IMR-90 (cell line): ENCODE results near the gene CCR3. TPM values are rescaled to one million over a fixed set of nuclear protein-coding genes. Genes with fewer than 3 reads are reported as not detected.

ENCODE experiments used
- ATAC-seq: fragments of 200-7000 bp; cut with Tn5 transposase; 2 replicates; pipeline ENCODE4 v1.9.1; 2020; ENCODE audit warnings: low read depth, mild to moderate bottlenecking, moderate library complexity
- BruUV-seq: library from RNA; stranded (reverse); fragments of 400-500 nt; replicated peaks from 2 replicates; lab custom pipeline; 2021; lab: Mats Ljungman, UMichigan
- CTCF ChIA-PET: fragments of 300-600 bp; formaldehyde crosslinking; extraction: SDS; loops from one replicate; lab custom pipeline; 2021; ENCODE audit warnings: antibody characterized with exemption; lab: Yijun Ruan, JAX
- POLR2A ChIA-PET: fragments of 300-600 bp; sonication (Branson Sonifier 250); formaldehyde crosslinking; loops from one replicate; lab custom pipeline; 2022; ENCODE audit warnings: antibody characterized with exemption; ENCODE audit not compliant: unreplicated experiment; lab: Charles Lee
- DNase-seq: peaks from one replicate; pipeline ENCODE4 v3.0.0; 2013
- H2AFZ ChIP-seq: replicated peaks from 2 replicates; pipeline ENCODE3; 2013; ENCODE audit warnings: low read length, mild to moderate bottlenecking; ENCODE audit not compliant: poor library complexity
- H2AK5ac ChIP-seq: 2 replicates; pipeline ENCODE4 v1.6.1; 2013; ENCODE audit warnings: low read depth, low read length, inconsistent platforms
- H2AK9ac ChIP-seq: replicated peaks from 2 replicates; pipeline ENCODE3; 2013; ENCODE audit warnings: mild to moderate bottlenecking, low read depth, low read length, moderate library complexity; ENCODE audit not compliant: poor library complexity
- H2BK120ac ChIP-seq: 2 replicates; pipeline ENCODE4 v1.6.1; 2013; ENCODE audit warnings: low read depth, low read length, inconsistent platforms
- H2BK15ac ChIP-seq: 3 replicates; pipeline ENCODE4 v1.6.1; 2013; ENCODE audit warnings: low read depth, low read length, inconsistent platforms
- H2BK20ac ChIP-seq: 2 replicates; pipeline ENCODE4 v1.6.1; 2013; ENCODE audit warnings: low read depth, mild to moderate bottlenecking, inconsistent platforms, low read length, moderate library complexity
- H2BK5ac ChIP-seq: 2 replicates; pipeline ENCODE4 v1.6.1; 2013; ENCODE audit warnings: mild to moderate bottlenecking, low read depth, low read length, inconsistent platforms; ENCODE audit not compliant: poor library complexity, severe bottlenecking
- H3K14ac ChIP-seq: replicated peaks from 2 replicates; pipeline ENCODE4 v1.6.1; 2013; ENCODE audit warnings: low read depth, low read length, inconsistent platforms
- H3K18ac ChIP-seq: 2 replicates; pipeline ENCODE4 v1.6.1; 2013; ENCODE audit warnings: low read depth, low read length, control low read depth
- H3K23ac ChIP-seq: 2 replicates; pipeline ENCODE4 v1.6.1; 2013; ENCODE audit warnings: low read depth, low read length, inconsistent platforms
- H3K27ac ChIP-seq: 2 replicates; pipeline ENCODE4 v1.5.1; 2013; ENCODE audit warnings: mild to moderate bottlenecking, control low read depth, low read length; ENCODE audit not compliant: insufficient read depth
- H3K27me3 ChIP-seq: 2 replicates; pipeline ENCODE4 v1.6.1; 2013; ENCODE audit warnings: low read length; ENCODE audit not compliant: control insufficient read depth, insufficient read depth
- H3K36me3 ChIP-seq: 2 replicates; pipeline ENCODE4 v1.6.1; 2013; ENCODE audit warnings: low read length, mixed read lengths; ENCODE audit not compliant: control insufficient read depth, insufficient read depth
- H3K4ac ChIP-seq: 2 replicates; pipeline ENCODE4 v1.6.1; 2013; ENCODE audit warnings: low read depth, low read length, inconsistent platforms
- H3K4me1 ChIP-seq: 2 replicates; pipeline ENCODE4 v1.6.1; 2013; ENCODE audit warnings: low read length, mixed read lengths; ENCODE audit not compliant: control insufficient read depth, insufficient read depth
- H3K4me2 ChIP-seq: 2 replicates; pipeline ENCODE4 v1.6.1; 2013; ENCODE audit warnings: low read depth, mild to moderate bottlenecking, control low read depth, low read length, moderate library complexity
- H3K4me3 ChIP-seq: 2 replicates; pipeline ENCODE4 v1.5.1; 2013; ENCODE audit warnings: low read depth, mild to moderate bottlenecking, control low read depth, low read length, moderate library complexity; ENCODE audit not compliant: insufficient read depth
- H3K56ac ChIP-seq: 2 replicates; pipeline ENCODE4 v1.6.1; 2013; ENCODE audit warnings: low read length, inconsistent platforms; ENCODE audit not compliant: insufficient read depth; ENCODE audit errors: extremely low read depth
- H3K79me1 ChIP-seq, 2 experiments: 2 replicates each; pipeline ENCODE4 v1.6.1; 2013; ENCODE audit warnings: low read length in 2 of 2, inconsistent platforms in 1 of 2, low read depth in 1 of 2
- H3K9ac ChIP-seq: 2 replicates; pipeline ENCODE4 v1.6.1; 2013; ENCODE audit warnings: low read depth, low read length, control low read depth
- H3K9me1 ChIP-seq: 2 replicates; pipeline ENCODE4 v1.6.1; 2013; ENCODE audit warnings: low read length, inconsistent platforms; ENCODE audit not compliant: insufficient read depth
- H3K9me3 ChIP-seq: 2 replicates; pipeline ENCODE4 v1.6.1; 2013; ENCODE audit warnings: low read length; ENCODE audit not compliant: control insufficient read depth, insufficient read depth
- H4K20me1 ChIP-seq: 2 replicates; pipeline ENCODE4 v1.6.1; 2013; ENCODE audit warnings: low read length, inconsistent platforms; ENCODE audit not compliant: insufficient read depth
- H4K5ac ChIP-seq: 2 replicates; pipeline ENCODE4 v1.6.1; 2013; ENCODE audit warnings: mild to moderate bottlenecking, low read depth, low read length, control low read depth
- H4K8ac ChIP-seq, 2 experiments: 2 replicates each; pipeline ENCODE4 v1.6.1; 2013; ENCODE audit warnings: low read depth in 2 of 2, low read length in 2 of 2, control low read depth in 1 of 2, inconsistent platforms in 1 of 2
- H4K91ac ChIP-seq: 2 replicates; pipeline ENCODE4 v1.6.1; 2013; ENCODE audit warnings: low read depth, low read length, inconsistent platforms; ENCODE audit not compliant: insufficient read depth
- FOS ChIP-seq: fragments of 150-350 bp; IDR thresholded peaks from 2 replicates; pipeline ENCODE4 v1.6.1; 2016; ENCODE audit warnings: low read depth, low read length
- MXI1 ChIP-seq: IDR thresholded peaks from 2 replicates; pipeline ENCODE4 v1.6.1; 2012; ENCODE audit warnings: low read depth, mild to moderate bottlenecking, low read length, moderate library complexity, borderline replicate concordance
- RAD21 ChIP-seq: IDR thresholded peaks from 2 replicates; pipeline ENCODE4 v1.6.1; 2012; ENCODE audit warnings: low read length, improper control_type of control experiment
- RCOR1 ChIP-seq: IDR thresholded peaks from 2 replicates; pipeline ENCODE4 v1.6.1; 2012; ENCODE audit warnings: mild to moderate bottlenecking, low read length, improper control_type of control experiment; ENCODE audit not compliant: insufficient replicate concordance
- SMC3 ChIP-seq: fragments of 150-350 bp; IDR thresholded peaks from 2 replicates; pipeline ENCODE4 v1.6.1; 2016; ENCODE audit warnings: low read depth, mild to moderate bottlenecking, antibody characterized with exemption, low read length, moderate library complexity
- WGBS, 2 experiments: methylation state at CpG; one replicate each; pipeline versions ENCODE4 v1.1.5 to v1.1.7; 2013; ENCODE audit warnings: missing lambda C conversion rate in 2 of 2; ENCODE audit not compliant: insufficient read length in 1 of 2; ENCODE audit errors: extremely low coverage in 2 of 2; 5-methylcytosine and 5-hydroxymethylcytosine counted together
- dilution Hi-C: fragments of 300-500 bp; cut with HindIII; formaldehyde crosslinking; loops from one replicate; pipeline ENCODE4 v1.14.3; 2018; ENCODE audit warnings: low sequenced_read_pairs; ENCODE audit not compliant: unreplicated experiment
- in situ Hi-C: fragments of 300-500 bp; cut with MboI; formaldehyde crosslinking; loops from 3 replicates; pipeline ENCODE4 v1.14.3; 2019; ENCODE audit warnings: low sequenced_read_pairs, inconsistent platforms, mixed read lengths
- intact Hi-C: fragments of 100-400 bp; cut with micrococcal nuclease; formaldehyde crosslinking; loops from 2 replicates; pipeline ENCODE4 v1.10.0; 2022
- polyA plus RNA-seq, 3 experiments: library from polyadenylated mRNA; depleted of rRNA; stranded (reverse); fragments of >200 nt; gene quantifications; 2 replicates each; pipeline ENCODE4 v1.2.3, GENCODE V29; 2012; ENCODE audit warnings: low replicate concordance in 1 of 3
- total RNA-seq: library from RNA; depleted of rRNA; stranded (reverse); fragments of >200 nt; gene quantifications from 2 replicates; pipeline ENCODE4 v1.2.3, GENCODE V29; 2012

CCR3 gene
- total and polyA plus RNA-seq, 2 of the 4 experiments (the other 2 are of a cell fraction) = not detected

DNA sequence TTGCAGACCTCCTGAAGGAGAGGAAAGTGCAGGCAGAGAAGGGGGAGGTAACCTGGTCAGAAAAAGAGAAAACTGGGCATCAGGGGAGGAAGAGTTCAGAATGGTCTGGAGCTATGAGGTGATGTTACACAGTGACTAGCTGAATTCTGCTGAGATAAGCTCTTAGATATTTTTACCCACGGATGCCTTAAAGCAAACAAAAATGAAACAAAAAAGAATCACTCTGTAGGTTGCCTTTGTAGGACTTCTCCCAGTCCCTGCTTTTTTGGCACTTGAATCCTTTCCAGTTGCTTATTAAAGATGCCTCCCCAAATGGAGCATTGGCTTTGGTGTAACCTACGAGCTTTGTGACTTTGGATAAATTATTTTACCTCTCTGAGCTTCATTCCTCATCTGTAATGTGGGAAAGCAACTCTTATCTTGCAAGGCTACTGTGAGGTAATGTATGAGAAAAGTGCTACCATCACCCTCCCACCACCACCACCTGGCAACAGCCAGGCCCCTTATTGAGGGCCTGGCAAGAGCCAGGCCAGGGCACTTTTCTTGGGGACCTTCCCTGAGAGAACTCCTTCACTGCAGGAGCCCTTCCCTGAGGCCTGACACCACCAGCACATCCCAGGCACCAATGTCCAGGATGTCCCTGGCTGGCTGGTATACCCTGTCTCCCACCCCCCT is 36.8 kb upstream of the CCR3 start:
- Histone ChIP-seq H4K5ac (no peak overlapping the region), H3K18ac (no peak overlapping the region), H3K36me3 (no peaks in the 10 kb centered on the region), H3K4me1 (peaks cover 6% of the 10 kb centered on the region; the same call in 1 of the 2 replicates), H2AFZ (no peak overlapping the region), H2AK9ac (no peak overlapping the region), H3K4ac (no peak overlapping the region), H3K9me1 (no peaks in the 10 kb centered on the region), H3K9ac (no peak overlapping the region), H4K8ac (no peak overlapping the region), H3K9me3 (no peaks in the 10 kb centered on the region), H2BK15ac (no peak overlapping the region), H2BK20ac (no peak overlapping the region), H2BK5ac (no peak overlapping the region), H3K23ac (no peak overlapping the region), H3K56ac (no peak overlapping the region), H3K27me3 (peaks cover 19% of the 10 kb centered on the region), H3K27ac (no peak overlapping the region), H3K4me2 (no peak overlapping the region), H3K4me3 (no peak overlapping the region), H4K20me1 (no peaks in the 10 kb centered on the region), H4K91ac (no peak overlapping the region), H2BK120ac (no peak overlapping the region), H2AK5ac (no peak overlapping the region), H3K79me1 (no peaks in the 10 kb centered on the region), H3K14ac (no peak overlapping the region)
- ATAC-seq = no peak
- in situ Hi-C loops = no loop called here
- ChIA-PET POLR2A (no interaction called here), CTCF (no interaction called here)
- no TSS peak for BruUV-seq
- dilution Hi-C loops = no loop called here
- intact Hi-C loops = loop anchor here (5.0 kb wide), 1 partner anchor 167 kb away; the partner anchor contains the start of gene CCR5
- no CpG with 5 or more reads among the region's 2 CpGs for WGBS, 2 experiments
- TF ChIP-seq MXI1 (no peak), FOS (no peak), RAD21 (no peak), SMC3 (no peak), RCOR1 (no peak)
- DNase-seq = no peak
